LNCAP (cell line): ENCODE results near the gene OR51G2.

Source experiments
- CTCF ChIP-seq: fragments of 450-650 bp; IDR thresholded peaks from 2 replicates; pipeline ENCODE4 v1.5.1; 2017; ENCODE audit warnings: mild to moderate bottlenecking

OR51G2 gene

GRCh38 chr11:4863876-4864275 is 55.3 kb downstream of the OR51G2 start:
- TF ChIP-seq CTCF, result no peak
